Measurements from ENCODE around the gene CPEB1.

CPEB1 gene

GRCh38 chr15:82595766-82596165 lies 51.4 kb downstream of the CPEB1 start:
- TF ChIP-seq ZBTB7A (IDR thresholded peaks at IDR 0.05; ENCODE audit: low read depth) (no peak), YY1 (IDR thresholded peaks at IDR 0.05; ENCODE audit: low read depth) (no peak), USF1 (IDR thresholded peaks at IDR 0.05) (no peak), CREB1 (IDR thresholded peaks at IDR 0.05; ENCODE audit: low read depth) (no peak), EP300 (IDR thresholded peaks at IDR 0.05; ENCODE audit: borderline replicate concordance) (no peak), TCF12 (IDR thresholded peaks at IDR 0.05; ENCODE audit: low read depth) (no peak), TAF1 (IDR thresholded peaks at IDR 0.05; ENCODE audit: low read depth) (no peak), EGR1 (IDR thresholded peaks at IDR 0.05) (no peak), FOXM1 (IDR thresholded peaks at IDR 0.05; ENCODE audit: borderline replicate concordance, low read depth) (no peak), REST (IDR thresholded peaks at IDR 0.05; ENCODE audit: low read depth) (no peak), NFIC (IDR thresholded peaks at IDR 0.05) (no peak), RAD21 (IDR thresholded peaks at IDR 0.05; ENCODE audit: low read depth) (no peak), CEBPB (IDR thresholded peaks at IDR 0.05) (no peak), TEAD4 (IDR thresholded peaks at IDR 0.05) (no peak)
- TF ChIP-seq, protein P1, sequence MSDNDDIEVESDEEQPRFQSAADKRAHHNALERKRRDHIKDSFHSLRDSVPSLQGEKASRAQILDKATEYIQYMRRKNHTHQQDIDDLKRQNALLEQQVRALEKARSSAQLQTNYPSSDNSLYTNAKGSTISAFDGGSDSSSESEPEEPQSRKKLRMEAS (IDR thresholded peaks at IDR 0.05): no peak

GRCh38 chr15:82595203-82595602 lies 52.0 kb downstream of the CPEB1 start:
- TF ChIP-seq NFIC (IDR thresholded peaks at IDR 0.05): no peak

- TF ChIP-seq YY1 (IDR thresholded peaks at IDR 0.05; ENCODE audit: low read depth) (no peak), ZBTB7A (IDR thresholded peaks at IDR 0.05; ENCODE audit: low read depth) (no peak), TCF12 (IDR thresholded peaks at IDR 0.05; ENCODE audit: low read depth) (no peak), TAF1 (IDR thresholded peaks at IDR 0.05; ENCODE audit: low read depth) (no peak), RAD21 (IDR thresholded peaks at IDR 0.05; ENCODE audit: low read depth) (no peak), NFIC (IDR thresholded peaks at IDR 0.05) (no peak), USF1 (IDR thresholded peaks at IDR 0.05) (no peak), EGR1 (IDR thresholded peaks at IDR 0.05) (no peak), EP300 (IDR thresholded peaks at IDR 0.05; ENCODE audit: borderline replicate concordance) (no peak), CREB1 (IDR thresholded peaks at IDR 0.05; ENCODE audit: low read depth) (no peak)
These were observed 59.4 kb downstream of the CPEB1 start for GRCh38 chr15:82587805-82588204.

DNA sequence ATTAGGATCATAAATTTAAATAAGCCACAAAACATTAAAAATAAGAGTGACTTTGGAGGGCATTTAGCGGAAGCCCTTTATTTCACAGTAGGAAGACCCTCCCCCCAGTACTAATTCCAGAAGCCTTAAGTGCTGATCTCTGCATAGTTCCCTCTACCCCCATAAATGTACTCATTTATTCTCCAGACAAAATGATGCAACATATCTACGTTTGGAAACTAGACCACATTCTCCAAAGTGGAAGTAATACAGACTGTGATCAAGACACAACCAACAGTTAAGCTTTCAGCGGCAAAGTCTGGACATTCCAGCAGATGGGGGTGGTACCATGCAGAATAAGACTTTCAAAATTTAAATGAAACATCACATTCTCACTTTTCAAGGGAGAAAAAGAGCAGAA lies 62.1 kb downstream of the CPEB1 start:
- TF ChIP-seq REST (IDR thresholded peaks at IDR 0.05; ENCODE audit: low read depth): no peak
- no peak for TF ChIP-seq TAF1 (IDR thresholded peaks at IDR 0.05; ENCODE audit: low read depth)
- TF ChIP-seq RAD21 (IDR thresholded peaks at IDR 0.05; ENCODE audit: low read depth): peak; percentile 13; the same call in 1 of the 2 replicates

GRCh38 chr15:82580713-82581112 lies 66.5 kb downstream of the CPEB1 start:
- TF ChIP-seq REST (IDR thresholded peaks at IDR 0.05; ENCODE audit: low read depth) (no peak), USF1 (IDR thresholded peaks at IDR 0.05) (no peak), EP300 (IDR thresholded peaks at IDR 0.05; ENCODE audit: borderline replicate concordance) (no peak), TAF1 (IDR thresholded peaks at IDR 0.05; ENCODE audit: low read depth) (no peak), TEAD4 (IDR thresholded peaks at IDR 0.05) (no peak), CEBPB (IDR thresholded peaks at IDR 0.05) (no peak), CREB1 (IDR thresholded peaks at IDR 0.05; ENCODE audit: low read depth) (no peak), FOXM1 (IDR thresholded peaks at IDR 0.05; ENCODE audit: borderline replicate concordance, low read depth) (no peak), EGR1 (IDR thresholded peaks at IDR 0.05) (no peak), RAD21 (IDR thresholded peaks at IDR 0.05; ENCODE audit: low read depth) (no peak), ZBTB7A (IDR thresholded peaks at IDR 0.05; ENCODE audit: low read depth) (no peak), YY1 (IDR thresholded peaks at IDR 0.05; ENCODE audit: low read depth) (no peak), NFIC (IDR thresholded peaks at IDR 0.05) (no peak)
